HCT116 (cell line): ENCODE data around the gene LRP2BP.

Experiments used
- POLR2AphosphoS5 ChIP-seq: IDR thresholded peaks from 2 replicates; pipeline ENCODE4 v1.6.1; 2011; ENCODE audit warnings: mild to moderate bottlenecking, low read depth, low read length, moderate library complexity
- ZFX ChIP-seq: fragments of 450-650 bp; IDR thresholded peaks from 2 replicates; pipeline ENCODE4 v1.6.1; 2017
- TF ChIP-seq, protein P1 (sequence below), 3 experiments: fragments of 200-600 bp in 1 of 3; sonication (generic) in 1 of 3; IDR thresholded peaks in 2 of 3; conservative IDR thresholded peaks in 1 of 3; 2 replicates each; pipeline ENCODE4 v1.5.1; 2012 to 2017; ENCODE audit warnings: low read depth in 2 of 3, low read length in 2 of 3, antibody characterized with exemption in 1 of 3, borderline replicate concordance in 1 of 3, control low read depth in 1 of 3, mild to moderate bottlenecking in 1 of 3, mixed read lengths in 1 of 3, mixed run types in 1 of 3, moderate library complexity in 1 of 3; ENCODE audit not compliant: insufficient read depth in 1 of 3

DNA sequence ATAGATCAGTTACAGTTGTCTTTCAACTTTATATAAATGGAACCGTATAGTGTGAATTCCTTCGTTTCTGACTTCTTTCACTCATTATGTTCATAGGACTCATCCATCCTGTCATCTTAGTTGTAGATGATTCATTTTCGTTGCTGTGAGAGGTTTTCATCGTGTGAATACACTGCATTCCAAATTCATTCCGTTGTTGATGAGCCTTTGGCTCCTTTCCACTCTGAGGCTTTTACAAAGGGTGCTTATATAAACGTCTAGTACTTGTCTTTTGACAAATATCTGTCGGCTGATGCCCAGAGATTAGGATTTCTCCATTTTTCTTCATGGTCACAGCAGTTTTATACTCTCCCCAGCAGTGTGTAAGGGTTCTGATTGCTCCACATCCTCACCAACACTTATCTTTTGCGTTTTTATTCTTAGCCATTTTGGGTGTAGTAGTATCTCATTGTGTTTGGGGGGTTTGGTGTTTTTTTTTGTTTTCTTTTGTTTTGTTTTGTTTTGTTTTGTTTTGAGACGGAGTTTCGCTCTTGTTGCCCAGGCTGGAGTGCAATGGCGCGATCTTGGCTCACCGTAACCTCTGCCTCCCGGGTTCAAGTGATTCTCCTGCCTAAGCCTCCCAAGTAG is 48.6 kb downstream of the LRP2BP start:
- no peak for TF ChIP-seq ZFX
- TF ChIP-seq, protein P1, sequence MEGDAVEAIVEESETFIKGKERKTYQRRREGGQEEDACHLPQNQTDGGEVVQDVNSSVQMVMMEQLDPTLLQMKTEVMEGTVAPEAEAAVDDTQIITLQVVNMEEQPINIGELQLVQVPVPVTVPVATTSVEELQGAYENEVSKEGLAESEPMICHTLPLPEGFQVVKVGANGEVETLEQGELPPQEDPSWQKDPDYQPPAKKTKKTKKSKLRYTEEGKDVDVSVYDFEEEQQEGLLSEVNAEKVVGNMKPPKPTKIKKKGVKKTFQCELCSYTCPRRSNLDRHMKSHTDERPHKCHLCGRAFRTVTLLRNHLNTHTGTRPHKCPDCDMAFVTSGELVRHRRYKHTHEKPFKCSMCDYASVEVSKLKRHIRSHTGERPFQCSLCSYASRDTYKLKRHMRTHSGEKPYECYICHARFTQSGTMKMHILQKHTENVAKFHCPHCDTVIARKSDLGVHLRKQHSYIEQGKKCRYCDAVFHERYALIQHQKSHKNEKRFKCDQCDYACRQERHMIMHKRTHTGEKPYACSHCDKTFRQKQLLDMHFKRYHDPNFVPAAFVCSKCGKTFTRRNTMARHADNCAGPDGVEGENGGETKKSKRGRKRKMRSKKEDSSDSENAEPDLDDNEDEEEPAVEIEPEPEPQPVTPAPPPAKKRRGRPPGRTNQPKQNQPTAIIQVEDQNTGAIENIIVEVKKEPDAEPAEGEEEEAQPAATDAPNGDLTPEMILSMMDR (IDR thresholded peaks at IDR 0.05 in 2 of 3, conservative IDR thresholded peaks at IDR 0.05 in 1 of 3; ENCODE audit: borderline replicate concordance in 1 of 3, insufficient read depth in 1 of 3, low read depth in 2 of 3, low read length in 2 of 3): no peak
- no peak for TF ChIP-seq POLR2AphosphoS5
